PC-3 (cell line): ENCODE data around the gene TNK2.

Experiments
- CTCF ChIP-seq: fragments of 300-600 bp; sonication (generic); conservative IDR thresholded peaks from 2 replicates; pipeline ENCODE4 v1.5.1; 2017; ENCODE audit warnings: antibody characterized with exemption, low read depth, mild to moderate bottlenecking, low read length
- EZH2 ChIP-seq: fragments of 300-600 bp; sonication (generic); IDR thresholded peaks from one replicate; pipeline ENCODE4 v1.6.1; 2017; ENCODE audit warnings: antibody characterized with exemption, mild to moderate bottlenecking, low read length; ENCODE audit not compliant: unreplicated experiment
- EZH2phosphoT487 ChIP-seq: fragments of 300-600 bp; sonication (generic); IDR thresholded peaks from 2 replicates; pipeline ENCODE4 v1.6.1; 2018; ENCODE audit warnings: mild to moderate bottlenecking, antibody characterized with exemption, low read length, borderline replicate concordance

DNA sequence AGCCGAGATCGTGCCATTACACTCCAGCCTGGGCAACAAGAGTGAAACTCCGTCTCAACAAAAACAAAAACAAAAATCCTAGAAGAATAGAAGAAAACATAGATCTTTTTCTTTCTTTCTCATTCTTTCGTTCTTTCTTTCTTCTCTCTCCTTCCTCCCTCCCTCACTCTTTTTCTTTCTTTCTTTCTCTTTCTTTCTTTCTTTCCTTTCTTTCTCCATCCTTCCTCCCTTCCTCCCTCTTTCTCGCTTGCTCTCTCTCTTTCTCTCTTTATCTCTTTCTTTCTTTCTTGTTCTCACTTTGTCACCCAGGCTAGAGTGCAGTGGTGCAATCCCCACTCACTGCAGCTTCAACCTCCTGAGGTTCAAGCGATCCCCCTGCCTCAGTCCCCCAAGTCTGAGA lies 62.9 kb downstream of the TNK2 start:
- no peak for TF ChIP-seq CTCF
- no peak for TF ChIP-seq EZH2
- no peak for TF ChIP-seq EZH2phosphoT487
